Tibial nerve (tissue), 3 donors: Measurements from ENCODE around the gene JOSD1.

Source experiments
- POLR2A ChIP-seq, 2 donors: fragments of 450-650 bp; IDR thresholded peaks; one replicate each; pipeline ENCODE4 v1.6.1; 2017; ENCODE audit warnings: antibody characterized with exemption in 2 of 2, mild to moderate bottlenecking in 2 of 2, moderate library complexity in 2 of 2
- TF ChIP-seq, protein P1 (sequence below), 5 experiments: fragments of 200-600 bp in 3 of 5; fragments of 450-650 bp in 2 of 5; sonication (generic) in 3 of 5; IDR thresholded peaks; one replicate each; pipeline ENCODE4 v1.5.1; 2016 to 2019; ENCODE audit warnings: antibody characterized with exemption in 5 of 5, mild to moderate bottlenecking in 3 of 5, moderate library complexity in 2 of 5

DNA sequence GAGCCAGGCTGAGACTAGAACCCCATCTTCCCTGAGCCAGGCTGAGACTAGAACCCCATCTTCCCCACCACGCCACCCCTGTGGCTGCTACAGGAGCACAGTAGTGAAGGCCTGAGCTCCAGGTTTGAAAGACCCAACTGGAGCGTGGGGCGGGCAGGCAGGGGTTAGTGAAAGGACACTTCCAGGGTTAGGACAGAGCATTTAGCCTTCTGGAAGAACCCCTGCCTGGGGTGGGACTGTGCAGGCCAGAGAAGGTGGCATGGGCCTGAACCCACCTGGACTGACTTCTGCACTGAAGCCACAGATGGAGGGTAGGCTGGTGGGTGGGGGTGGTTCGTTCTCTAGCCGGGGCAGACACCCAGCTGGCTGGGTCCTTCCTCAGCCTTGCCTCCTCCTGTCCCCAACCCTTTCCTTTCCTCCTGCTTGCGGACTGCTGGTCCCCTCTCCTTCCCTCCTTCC lies 31.0 kb upstream of the JOSD1 start:
- TF ChIP-seq, protein P1, sequence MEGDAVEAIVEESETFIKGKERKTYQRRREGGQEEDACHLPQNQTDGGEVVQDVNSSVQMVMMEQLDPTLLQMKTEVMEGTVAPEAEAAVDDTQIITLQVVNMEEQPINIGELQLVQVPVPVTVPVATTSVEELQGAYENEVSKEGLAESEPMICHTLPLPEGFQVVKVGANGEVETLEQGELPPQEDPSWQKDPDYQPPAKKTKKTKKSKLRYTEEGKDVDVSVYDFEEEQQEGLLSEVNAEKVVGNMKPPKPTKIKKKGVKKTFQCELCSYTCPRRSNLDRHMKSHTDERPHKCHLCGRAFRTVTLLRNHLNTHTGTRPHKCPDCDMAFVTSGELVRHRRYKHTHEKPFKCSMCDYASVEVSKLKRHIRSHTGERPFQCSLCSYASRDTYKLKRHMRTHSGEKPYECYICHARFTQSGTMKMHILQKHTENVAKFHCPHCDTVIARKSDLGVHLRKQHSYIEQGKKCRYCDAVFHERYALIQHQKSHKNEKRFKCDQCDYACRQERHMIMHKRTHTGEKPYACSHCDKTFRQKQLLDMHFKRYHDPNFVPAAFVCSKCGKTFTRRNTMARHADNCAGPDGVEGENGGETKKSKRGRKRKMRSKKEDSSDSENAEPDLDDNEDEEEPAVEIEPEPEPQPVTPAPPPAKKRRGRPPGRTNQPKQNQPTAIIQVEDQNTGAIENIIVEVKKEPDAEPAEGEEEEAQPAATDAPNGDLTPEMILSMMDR (IDR thresholded peaks at IDR 0.05), result no peak
- TF ChIP-seq POLR2A (IDR thresholded peaks at IDR 0.05), result no peak
